Activated CD8-positive, alpha-beta T cell treated with anti-CD3 and anti-CD28 coated beads for 36 hours (primary cell): ENCODE results near the gene LMNA. TPM values are rescaled to one million over a fixed set of nuclear protein-coding genes. Genes with fewer than 3 reads are reported as not detected.
A peak's percentile ranks its signal among the peaks of the same experiment; 100 is the strongest.

ENCODE experiments used
- ATAC-seq: fragments of 200-7000 bp; cut with Tn5 transposase; one replicate; pipeline ENCODE4 v1.10.0; 2021; ENCODE audit warnings: mild to moderate bottlenecking, moderate library complexity
- CTCF ChIA-PET: fragments of 350-600 bp; sonication (Branson Sonifier 250); formaldehyde crosslinking; loops from one replicate; lab custom pipeline; 2021; ENCODE audit warnings: antibody characterized with exemption; lab: Charles Lee
- POLR2A ChIA-PET: fragments of 350-600 bp; sonication (Branson Sonifier 250); formaldehyde crosslinking; loops from one replicate; lab custom pipeline; 2021; ENCODE audit warnings: antibody characterized with exemption; lab: Charles Lee
- DNase-seq: peaks from one replicate; pipeline ENCODE4 v3.0.0-alpha.2; 2020
- H3K27ac Mint-ChIP-seq: one replicate; pipeline ENCODE4 v1.8.0; 2021; ENCODE audit warnings: mild to moderate bottlenecking, mixed read lengths
- H3K27me3 Mint-ChIP-seq: one replicate; pipeline ENCODE4 v1.8.0; 2021; ENCODE audit warnings: mixed read lengths
- H3K36me3 Mint-ChIP-seq: one replicate; pipeline ENCODE4 v1.8.0; 2021; ENCODE audit warnings: low read depth, mixed read lengths
- H3K4me1 Mint-ChIP-seq: one replicate; pipeline ENCODE4 v1.8.0; 2021; ENCODE audit warnings: low read depth, mixed read lengths
- H3K4me3 Mint-ChIP-seq: one replicate; pipeline ENCODE4 v1.8.0; 2021; ENCODE audit warnings: mild to moderate bottlenecking, moderate library complexity, mixed read lengths
- H3K9me3 Mint-ChIP-seq: one replicate; pipeline ENCODE4 v1.8.0; 2021; ENCODE audit warnings: mixed read lengths
- intact Hi-C: fragments of 100-400 bp; cut with micrococcal nuclease; formaldehyde crosslinking; loops from one replicate; pipeline ENCODE4 v1.10.0; 2022
- total RNA-seq, 2 experiments: library from RNA; stranded (reverse); gene quantifications; one replicate each; pipeline ENCODE4 v1.2.3, GENCODE V29; 2021
- TF ChIP-seq, protein P1 (sequence below): fragments of 200-600 bp; IDR thresholded peaks from one replicate; pipeline ENCODE4 v1.8.0; 2022; ENCODE audit warnings: antibody characterized with exemption, mild to moderate bottlenecking

Gene LMNA
- total RNA-seq, 2 experiments from 2014 or later: 51.8 to 56.6 TPM

DNA sequence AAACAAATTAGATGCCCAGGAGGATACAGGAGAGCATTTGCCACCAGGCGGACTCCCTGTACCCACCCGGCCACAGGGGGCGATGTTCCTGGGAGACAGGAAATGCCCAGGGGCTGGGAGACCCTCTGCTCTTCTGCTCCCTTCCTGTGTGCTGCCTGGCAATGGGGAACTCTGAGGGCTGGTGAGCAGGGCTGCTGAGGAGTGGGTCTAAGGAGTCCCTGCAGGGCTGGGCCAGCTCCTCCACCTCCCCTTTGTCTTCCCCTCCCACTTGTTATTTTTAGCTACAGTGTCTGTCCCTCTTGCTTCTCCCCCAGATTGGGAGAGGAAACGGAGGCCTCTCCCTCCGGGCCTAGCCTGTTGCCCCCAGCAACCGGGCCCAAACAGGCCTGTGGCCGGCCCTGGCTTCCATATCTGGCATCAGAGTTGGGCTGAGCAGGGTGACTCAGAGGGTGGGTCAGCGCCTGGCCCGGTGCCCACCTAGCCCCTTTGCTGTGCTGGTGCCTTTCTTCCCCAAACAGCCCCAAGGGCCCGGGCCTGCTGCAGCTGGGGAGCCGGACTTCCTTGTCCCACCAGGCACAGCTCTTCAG, 11.6 kb downstream of the LMNA start:
- TF ChIP-seq, protein P1, sequence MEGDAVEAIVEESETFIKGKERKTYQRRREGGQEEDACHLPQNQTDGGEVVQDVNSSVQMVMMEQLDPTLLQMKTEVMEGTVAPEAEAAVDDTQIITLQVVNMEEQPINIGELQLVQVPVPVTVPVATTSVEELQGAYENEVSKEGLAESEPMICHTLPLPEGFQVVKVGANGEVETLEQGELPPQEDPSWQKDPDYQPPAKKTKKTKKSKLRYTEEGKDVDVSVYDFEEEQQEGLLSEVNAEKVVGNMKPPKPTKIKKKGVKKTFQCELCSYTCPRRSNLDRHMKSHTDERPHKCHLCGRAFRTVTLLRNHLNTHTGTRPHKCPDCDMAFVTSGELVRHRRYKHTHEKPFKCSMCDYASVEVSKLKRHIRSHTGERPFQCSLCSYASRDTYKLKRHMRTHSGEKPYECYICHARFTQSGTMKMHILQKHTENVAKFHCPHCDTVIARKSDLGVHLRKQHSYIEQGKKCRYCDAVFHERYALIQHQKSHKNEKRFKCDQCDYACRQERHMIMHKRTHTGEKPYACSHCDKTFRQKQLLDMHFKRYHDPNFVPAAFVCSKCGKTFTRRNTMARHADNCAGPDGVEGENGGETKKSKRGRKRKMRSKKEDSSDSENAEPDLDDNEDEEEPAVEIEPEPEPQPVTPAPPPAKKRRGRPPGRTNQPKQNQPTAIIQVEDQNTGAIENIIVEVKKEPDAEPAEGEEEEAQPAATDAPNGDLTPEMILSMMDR: peak; percentile 52
- Mint-ChIP-seq H3K4me1 (peaks cover 72% of the 10 kb centered on the region), H3K36me3 (peaks cover 1% of the 10 kb centered on the region), H3K9me3 (no peaks in the 10 kb centered on the region), H3K27ac (peak overlapping the region; percentile 64), H3K4me3 (peak overlapping the region; percentile 11), H3K27me3 (peaks cover 4% of the 10 kb centered on the region)
- CTCF ChIA-PET: interaction anchor here (1.2 to 14.1 kb wide), 6 partner anchors 10 to 168 kb away, joined by 3 to 772 read pairs (median 63); partner anchors contain the start of genes LMNA and MEX3A
- ATAC-seq (peak; percentile 29), DNase-seq (peak; percentile 78)
- POLR2A ChIA-PET: interaction anchor here (0.9 to 7.1 kb wide), 11 partner anchors 9 to 145 kb away, joined by 3 to 151 read pairs (median 5); partner anchors contain the start of genes LMNA and MEX3A
- intact Hi-C loops: no loop called here

DNA sequence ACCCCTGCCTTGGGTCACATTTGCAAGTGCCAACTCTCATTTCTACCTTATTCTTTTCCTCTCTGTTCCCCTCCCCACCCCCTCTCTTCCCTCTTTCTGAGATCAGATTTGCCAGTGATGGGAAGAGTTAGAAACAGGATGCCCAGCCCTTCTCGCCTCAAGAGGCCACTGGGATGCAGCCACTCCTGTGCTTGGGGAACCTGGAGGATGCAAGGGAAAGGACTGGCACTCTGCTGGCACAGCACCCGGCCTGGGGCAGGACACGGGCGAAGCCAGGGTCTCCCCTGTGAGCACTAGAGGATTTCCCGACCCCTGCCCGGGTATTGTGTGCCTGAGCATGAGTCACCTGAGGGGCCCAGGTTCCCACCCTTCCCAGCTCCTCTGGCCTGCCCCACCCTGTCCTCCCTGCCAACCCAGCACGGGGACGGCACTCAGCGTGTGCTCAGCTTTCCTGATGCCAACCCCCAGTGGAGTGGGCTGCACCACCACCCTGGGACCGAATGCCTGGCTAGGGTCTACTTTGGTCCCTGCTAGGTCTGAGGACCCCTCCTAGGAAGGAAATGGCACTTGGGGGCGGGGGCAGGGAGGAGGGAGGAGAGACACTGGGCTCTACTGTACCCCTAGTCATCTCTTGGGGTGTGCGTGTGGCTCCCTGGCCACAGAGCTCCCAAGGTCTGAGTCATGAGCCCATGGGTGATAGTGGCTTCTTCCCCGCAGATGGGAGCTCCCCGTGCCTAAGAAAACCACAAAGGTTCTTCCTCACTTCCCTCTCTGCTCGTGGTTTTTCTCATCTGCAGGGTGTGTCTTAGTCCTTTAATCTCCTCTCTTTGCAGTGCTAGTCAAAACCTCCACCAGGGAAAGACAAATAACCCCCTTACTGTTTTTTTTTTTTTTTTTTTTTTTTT, 12.4 kb downstream of the LMNA start:
- Mint-ChIP-seq H3K9me3 (no peaks in the 10 kb centered on the region), H3K36me3 (no peaks in the 10 kb centered on the region), H3K27me3 (peaks cover 4% of the 10 kb centered on the region), H3K4me3 (peak overlapping the region; percentile 26), H3K27ac (peak overlapping the region; percentile 64), H3K4me1 (peaks cover 72% of the 10 kb centered on the region)
- ATAC-seq: peak; percentile 71
- peak; percentile 91 for DNase-seq
- TF ChIP-seq, protein P1: no peak
- ChIA-PET CTCF (interaction anchor here (0.6 to 14.1 kb wide), 7 partner anchors 11 to 494 kb away, joined by 3 to 772 read pairs (median 50); partner anchors contain the start of genes LMNA and MEX3A), POLR2A (interaction anchor here (0.7 to 7.1 kb wide), 13 partner anchors 10 to 146 kb away, joined by 3 to 151 read pairs (median 5); partner anchors contain the start of genes LMNA, MEX3A and PMF1)
- intact Hi-C loops: loop anchor here (1.0 kb wide), 1 partner anchor 30 kb away; no protein-coding TSS in a partner anchor

DNA sequence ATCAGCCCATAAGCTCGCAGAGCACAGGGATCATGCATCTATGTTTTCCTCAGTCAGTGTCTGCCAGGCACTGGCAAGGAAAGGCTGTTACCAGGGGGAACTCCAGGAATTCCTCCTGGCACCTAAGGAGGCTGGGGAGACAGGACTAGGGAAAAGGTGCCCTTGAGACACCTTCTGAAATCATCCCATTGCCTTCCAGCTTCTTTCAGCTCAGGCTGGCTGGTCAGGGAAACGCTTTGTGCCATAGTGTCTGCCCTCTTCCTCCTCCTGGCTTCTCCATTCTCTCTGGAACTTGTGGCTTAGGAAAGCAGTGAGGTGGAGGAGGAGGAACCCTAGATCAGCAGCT, 13.8 kb downstream of the LMNA start:
- TF ChIP-seq, protein P1: no peak
- H3K27ac Mint-ChIP-seq: no peak overlapping the region
- peaks cover 67% of the 10 kb centered on the region for H3K4me1 Mint-ChIP-seq
- DNase-seq (no peak), ATAC-seq (no peak)
- CTCF ChIA-PET: interaction anchor here (1.0 to 14.1 kb wide), 11 partner anchors 9 to 191 kb away, joined by 3 to 772 read pairs (median 12); partner anchors contain the start of genes LMNA and MEX3A
- H3K9me3 Mint-ChIP-seq: no peaks in the 10 kb centered on the region
- H3K27me3 Mint-ChIP-seq: peaks cover 3% of the 10 kb centered on the region
- H3K4me3 Mint-ChIP-seq: no peak overlapping the region
- no peaks in the 10 kb centered on the region for H3K36me3 Mint-ChIP-seq
- POLR2A ChIA-PET: interaction anchor here (0.7 to 7.1 kb wide), 11 partner anchors 11 to 175 kb away, joined by 3 to 151 read pairs (median 5); partner anchors contain the start of gene LMNA
- intact Hi-C loops: loop anchor here (2.0 kb wide), 1 partner anchor 69 kb away; no protein-coding TSS in a partner anchor

DNA sequence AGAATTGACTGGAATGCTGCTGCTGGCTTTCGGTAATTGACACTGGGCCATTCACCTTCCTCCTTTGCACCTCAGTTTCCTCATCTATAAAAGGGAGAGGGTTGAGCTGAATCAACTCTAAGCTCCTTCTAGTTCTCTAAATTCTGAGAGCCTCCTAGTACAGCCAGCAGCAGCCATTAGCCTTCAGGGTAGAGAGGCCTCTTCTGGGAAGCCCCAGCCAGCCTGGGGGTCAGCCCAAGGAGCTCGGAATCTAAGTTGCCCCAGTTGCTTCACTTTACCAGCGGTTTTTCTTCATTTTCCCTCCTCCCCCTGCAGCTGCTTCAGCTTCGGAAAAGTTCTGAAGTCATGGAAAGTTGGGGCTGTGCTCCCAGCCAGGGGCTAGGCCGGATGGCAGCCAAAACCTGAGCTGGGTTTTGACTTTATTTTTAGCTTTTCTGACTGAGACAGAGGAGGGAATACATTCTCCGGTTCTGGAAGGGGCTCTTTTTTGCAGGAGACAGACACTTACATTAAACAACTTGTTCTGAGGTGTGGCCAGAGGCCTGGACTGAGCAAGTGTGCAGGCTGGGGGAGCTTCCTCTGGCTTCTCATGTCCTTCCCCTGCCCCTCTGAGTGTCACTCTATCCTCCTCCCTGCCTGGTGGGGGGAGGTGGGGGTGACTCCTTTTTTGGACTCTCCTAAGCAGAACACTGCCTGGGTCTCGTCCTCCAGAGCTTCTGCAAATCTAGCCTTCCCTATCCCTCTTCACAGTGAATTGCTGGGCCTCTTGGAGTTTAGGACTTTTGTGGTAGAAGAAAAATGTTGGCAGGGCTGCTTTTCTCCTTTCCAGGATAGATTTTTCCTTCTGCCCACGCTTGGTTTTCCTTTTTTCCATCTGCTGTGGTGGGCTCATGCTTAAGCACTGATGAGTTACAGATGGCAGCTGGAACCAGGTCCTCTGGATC, 14.4 kb downstream of the LMNA start:
- H3K4me1 Mint-ChIP-seq: peaks cover 61% of the 10 kb centered on the region
- POLR2A ChIA-PET: interaction anchor here (0.7 to 7.1 kb wide), 13 partner anchors 12 to 176 kb away, joined by 3 to 151 read pairs (median 4); partner anchors contain the start of genes LMNA and PMF1
- intact Hi-C loops: loop anchor here (2.0 kb wide), 1 partner anchor 70 kb away; no protein-coding TSS in a partner anchor
- H3K4me3 Mint-ChIP-seq: no peak overlapping the region
- no peaks in the 10 kb centered on the region for H3K9me3 Mint-ChIP-seq
- ATAC-seq (no peak), DNase-seq (no peak)
- no peak overlapping the region for H3K27ac Mint-ChIP-seq
- TF ChIP-seq, protein P1: no peak
- H3K27me3 Mint-ChIP-seq: peaks cover 3% of the 10 kb centered on the region
- CTCF ChIA-PET: interaction anchor here (0.8 to 14.1 kb wide), 18 partner anchors 9 to 208 kb away, joined by 3 to 772 read pairs (median 8); partner anchors contain the start of genes LMNA, MEX3A and PMF1
- H3K36me3 Mint-ChIP-seq: peaks cover 3% of the 10 kb centered on the region
